HEK293T (cell line): ENCODE results near the gene RYR3.

Experiments
- BHLHE40 ChIP-seq: fragments of 450-650 bp; IDR thresholded peaks from 2 replicates; pipeline ENCODE4 v1.6.1; 2016; ENCODE audit warnings: mild to moderate bottlenecking, moderate library complexity, borderline replicate concordance
- CTBP1 ChIP-seq: fragments of 450-650 bp; IDR thresholded peaks from 2 replicates; pipeline ENCODE4 v1.6.1; 2016; ENCODE audit warnings: borderline replicate concordance
- FOXA1 ChIP-seq: fragments of 450-650 bp; IDR thresholded peaks from 2 replicates; pipeline ENCODE4 v1.6.1; 2016; ENCODE audit warnings: mild to moderate bottlenecking
- FOXK2 ChIP-seq: fragments of 450-650 bp; IDR thresholded peaks from 2 replicates; pipeline ENCODE4 v1.6.1; 2016; ENCODE audit warnings: mild to moderate bottlenecking
- HDGF ChIP-seq: fragments of 450-650 bp; IDR thresholded peaks from 2 replicates; pipeline ENCODE4 v1.6.1; 2017; ENCODE audit warnings: antibody characterized with exemption, borderline replicate concordance
- LEF1 ChIP-seq: fragments of 450-650 bp; IDR thresholded peaks from 2 replicates; pipeline ENCODE4 v1.6.1; 2017; ENCODE audit warnings: mild to moderate bottlenecking, borderline replicate concordance
- NFRKB ChIP-seq: fragments of 450-650 bp; IDR thresholded peaks from 2 replicates; pipeline ENCODE4 v1.6.1; 2016; ENCODE audit warnings: mild to moderate bottlenecking, moderate library complexity
- PKNOX1 ChIP-seq: fragments of 450-650 bp; IDR thresholded peaks from 2 replicates; pipeline ENCODE4 v1.6.1; 2016
- SP1 ChIP-seq: fragments of 450-650 bp; IDR thresholded peaks from 2 replicates; pipeline ENCODE4 v1.6.1; 2017
- SUZ12 ChIP-seq: fragments of 450-650 bp; IDR thresholded peaks from 2 replicates; pipeline ENCODE4 v1.6.1; 2016; ENCODE audit warnings: mild to moderate bottlenecking
- ZNF384 ChIP-seq: fragments of 450-650 bp; IDR thresholded peaks from 2 replicates; pipeline ENCODE4 v1.6.1; 2016

DNA sequence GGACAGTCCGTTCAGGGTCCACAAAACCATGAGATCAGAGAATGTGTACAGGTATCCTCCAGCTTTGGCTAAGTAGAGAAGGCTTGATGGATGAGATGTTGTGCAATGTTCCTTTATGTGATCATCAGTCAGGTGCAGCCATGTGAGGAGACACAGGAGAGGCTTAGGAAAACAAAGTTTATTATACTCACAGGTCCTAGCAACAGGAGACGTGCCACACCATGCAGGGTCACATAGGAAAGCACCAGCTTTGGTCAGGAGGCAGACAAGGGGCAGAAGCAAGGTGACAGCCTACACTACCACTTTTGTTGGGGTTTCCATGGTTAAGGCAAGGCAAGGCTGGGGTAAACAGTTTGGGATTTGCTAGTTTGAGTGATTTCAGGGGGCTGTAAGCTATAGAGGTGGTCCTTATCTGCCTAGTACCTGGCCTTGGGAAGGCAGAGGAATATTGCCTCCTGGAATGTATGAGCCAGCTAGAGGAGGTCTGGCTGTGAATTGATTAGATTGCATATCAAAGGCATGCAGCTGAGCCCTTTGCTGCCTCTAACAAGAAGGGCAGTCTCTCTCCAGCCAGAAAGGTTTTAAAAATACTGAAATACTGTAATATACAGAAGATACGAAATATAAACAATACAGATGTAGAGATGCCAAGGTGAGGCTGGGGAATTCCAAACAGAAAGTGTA is 248.6 kb downstream of the RYR3 start:
- TF ChIP-seq SP1 (no peak), PKNOX1 (no peak), ZNF384 (no peak), NFRKB (no peak), FOXA1 (no peak), BHLHE40 (no peak), FOXK2 (no peak), SUZ12 (no peak), CTBP1 (no peak), HDGF (no peak), LEF1 (no peak)
